Measurements from ENCODE around the gene ACOX3.

Gene ACOX3

GRCh38 chr4:8366601-8367000 lies 73.9 kb downstream of the ACOX3 start:
- DNase-seq (ENCODE audit: insufficient read length) (no peak), FAIRE-seq (no peak)
- TF ChIP-seq TAF1 (IDR thresholded peaks at IDR 0.05; ENCODE audit: borderline replicate concordance, low read depth, low read length), result no peak
- no peak for TF ChIP-seq POLR2A (IDR thresholded peaks at IDR 0.05; ENCODE audit: low read depth, low read length)
- no peak for TF ChIP-seq POLR2AphosphoS5 (IDR thresholded peaks at IDR 0.05; ENCODE audit: low read depth, low read length)

GRCh38 chr4:8365951-8366350 lies 74.6 kb downstream of the ACOX3 start:
- TF ChIP-seq POLR2AphosphoS5 (IDR thresholded peaks at IDR 0.05; ENCODE audit: low read depth, low read length) (no peak), TAF1 (IDR thresholded peaks at IDR 0.05; ENCODE audit: borderline replicate concordance, low read depth, low read length) (no peak), POLR2A (IDR thresholded peaks at IDR 0.05; ENCODE audit: low read depth, low read length) (no peak)
- no peak for FAIRE-seq
- DNase-seq (ENCODE audit: insufficient read length), result no peak

- TF ChIP-seq POLR2A (IDR thresholded peaks at IDR 0.05; ENCODE audit: low read depth, low read length), result no peak
- no peak for TF ChIP-seq TAF1 (IDR thresholded peaks at IDR 0.05; ENCODE audit: borderline replicate concordance, low read depth, low read length)
- TF ChIP-seq POLR2AphosphoS5 (IDR thresholded peaks at IDR 0.05; ENCODE audit: low read depth, low read length), result no peak
- FAIRE-seq (no peak), DNase-seq (ENCODE audit: insufficient read length) (no peak)
Measured at GRCh38 chr4:8365353-8365752, 75.2 kb downstream of the ACOX3 start.

GRCh38 chr4:8364848-8365350 lies 75.6 kb downstream of the ACOX3 start:
- DNase-seq (ENCODE audit: insufficient read length), result no peak
- FAIRE-seq, result no peak
- TF ChIP-seq POLR2AphosphoS5 (IDR thresholded peaks at IDR 0.05; ENCODE audit: low read depth, low read length) (no peak), TAF1 (IDR thresholded peaks at IDR 0.05; ENCODE audit: borderline replicate concordance, low read depth, low read length) (no peak), POLR2A (IDR thresholded peaks at IDR 0.05; ENCODE audit: low read depth, low read length) (no peak)

- DNase-seq (ENCODE audit: insufficient read length), result no peak
- no peak for FAIRE-seq
- TF ChIP-seq TAF1 (IDR thresholded peaks at IDR 0.05; ENCODE audit: borderline replicate concordance, low read depth, low read length), result no peak
- TF ChIP-seq POLR2AphosphoS5 (IDR thresholded peaks at IDR 0.05; ENCODE audit: low read depth, low read length), result no peak
- no peak for TF ChIP-seq POLR2A (IDR thresholded peaks at IDR 0.05; ENCODE audit: low read depth, low read length)
Measured at GRCh38 chr4:8364141-8364540, 76.4 kb downstream of the ACOX3 start.

GRCh38 chr4:8362483-8362882 lies 78.0 kb downstream of the ACOX3 start:
- TF ChIP-seq POLR2A (IDR thresholded peaks at IDR 0.05; ENCODE audit: low read depth, low read length) (no peak), POLR2AphosphoS5 (IDR thresholded peaks at IDR 0.05; ENCODE audit: low read depth, low read length) (no peak), TAF1 (IDR thresholded peaks at IDR 0.05; ENCODE audit: borderline replicate concordance, low read depth, low read length) (no peak)
- FAIRE-seq, result no peak
- DNase-seq (ENCODE audit: insufficient read length), result no peak

- FAIRE-seq (no peak), DNase-seq (ENCODE audit: insufficient read length) (no peak)
- TF ChIP-seq TAF1 (IDR thresholded peaks at IDR 0.05; ENCODE audit: borderline replicate concordance, low read depth, low read length) (no peak), POLR2A (IDR thresholded peaks at IDR 0.05; ENCODE audit: low read depth, low read length) (no peak), POLR2AphosphoS5 (IDR thresholded peaks at IDR 0.05; ENCODE audit: low read depth, low read length) (no peak)
Measured at GRCh38 chr4:8359193-8359592, 81.3 kb downstream of the ACOX3 start.

GRCh38 chr4:8356856-8357255 lies 83.7 kb downstream of the ACOX3 start:
- DNase-seq (ENCODE audit: insufficient read length) (no peak), FAIRE-seq (no peak)
- TF ChIP-seq POLR2A (IDR thresholded peaks at IDR 0.05; ENCODE audit: low read depth, low read length), result no peak

GRCh38 chr4:8355864-8356565 lies 84.5 kb downstream of the ACOX3 start:
- TF ChIP-seq TAF1 (IDR thresholded peaks at IDR 0.05; ENCODE audit: borderline replicate concordance, low read depth, low read length) (no peak), POLR2AphosphoS5 (IDR thresholded peaks at IDR 0.05; ENCODE audit: low read depth, low read length) (no peak), POLR2A (IDR thresholded peaks at IDR 0.05; ENCODE audit: low read depth, low read length) (no peak)
- DNase-seq (ENCODE audit: insufficient read length) (no peak), FAIRE-seq (no peak)

DNA sequence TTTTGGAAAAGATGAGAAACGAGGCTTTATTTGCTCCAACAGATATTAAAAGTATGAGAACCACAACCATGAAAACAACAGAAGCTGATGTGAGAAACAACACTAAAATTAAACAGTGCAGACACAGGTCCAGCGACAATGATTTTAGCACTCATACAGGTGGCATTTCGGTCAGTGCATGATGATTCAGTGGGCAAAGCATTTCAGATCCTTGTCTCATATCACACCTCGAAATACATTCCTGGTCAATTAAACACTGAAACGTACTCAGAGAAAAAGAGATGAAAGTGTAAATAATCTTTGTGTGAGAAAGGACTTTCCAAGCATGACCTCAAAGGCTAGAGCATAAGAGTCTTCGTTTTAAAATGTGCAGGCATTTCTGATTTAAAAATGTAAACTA lies 85.2 kb downstream of the ACOX3 start:
- FAIRE-seq (no peak), DNase-seq (ENCODE audit: insufficient read length) (no peak)
- TF ChIP-seq TAF1 (IDR thresholded peaks at IDR 0.05; ENCODE audit: borderline replicate concordance, low read depth, low read length) (no peak), POLR2AphosphoS5 (IDR thresholded peaks at IDR 0.05; ENCODE audit: low read depth, low read length) (no peak), POLR2A (IDR thresholded peaks at IDR 0.05; ENCODE audit: low read depth, low read length) (no peak)

DNA sequence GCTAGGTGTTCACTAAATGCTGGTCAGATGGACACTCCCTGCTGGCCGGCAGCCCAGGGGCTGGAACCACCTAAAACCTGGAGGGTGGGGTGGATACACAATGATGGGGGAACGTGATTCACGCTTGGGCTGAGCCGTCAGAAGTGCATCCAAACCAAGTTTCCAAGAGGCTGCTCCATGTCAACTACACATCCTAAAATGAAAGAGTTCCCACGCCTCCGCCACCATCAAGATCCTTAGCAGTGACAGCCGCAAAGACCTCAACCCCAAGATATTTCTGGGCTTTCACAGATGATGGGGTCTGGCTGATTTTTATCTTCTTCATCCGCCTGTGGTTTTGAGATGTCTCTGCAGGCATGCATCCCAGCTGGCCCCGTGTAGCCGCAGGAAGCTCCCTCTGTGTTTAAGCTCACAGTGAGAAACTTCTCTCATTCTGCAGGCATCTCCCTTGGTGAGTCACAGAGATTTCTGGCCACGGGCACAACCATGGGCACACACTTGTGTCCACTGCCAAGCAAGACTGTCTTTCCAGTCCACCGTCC lies 86.5 kb downstream of the ACOX3 start:
- no peak for TF ChIP-seq TAF1 (IDR thresholded peaks at IDR 0.05; ENCODE audit: borderline replicate concordance, low read depth, low read length)
- TF ChIP-seq POLR2AphosphoS5 (IDR thresholded peaks at IDR 0.05; ENCODE audit: low read depth, low read length), result no peak
- no peak for TF ChIP-seq POLR2A (IDR thresholded peaks at IDR 0.05; ENCODE audit: low read depth, low read length)
- DNase-seq (ENCODE audit: insufficient read length) (no peak), FAIRE-seq (no peak)

GRCh38 chr4:8353158-8353669 lies 87.3 kb downstream of the ACOX3 start:
- no peak for DNase-seq (ENCODE audit: insufficient read length)
- FAIRE-seq, result no peak
- TF ChIP-seq POLR2AphosphoS5 (IDR thresholded peaks at IDR 0.05; ENCODE audit: low read depth, low read length) (no peak), POLR2A (IDR thresholded peaks at IDR 0.05; ENCODE audit: low read depth, low read length) (no peak), TAF1 (IDR thresholded peaks at IDR 0.05; ENCODE audit: borderline replicate concordance, low read depth, low read length) (no peak)
